OCI-LY7 (cell line): ENCODE results near the gene EZH1. TPM values are rescaled to one million over a fixed set of nuclear protein-coding genes. Genes with fewer than 3 reads are reported as not detected.
"Not testable (repeated sequence)": the region's sequence is repeated elsewhere in the genome, so short reads cannot be mapped to it uniquely, and the experiment has no call there.

ENCODE experiments used
- BruUV-seq: library from RNA; stranded (reverse); fragments of 400-500 nt; replicated peaks from 2 replicates; lab custom pipeline; 2021; lab: Mats Ljungman, UMichigan
- CTCF ChIA-PET: fragments of 300-600 bp; sonication (Branson Sonifier 250); formaldehyde crosslinking; loops from one replicate; lab custom pipeline; 2022; ENCODE audit warnings: antibody characterized with exemption; ENCODE audit not compliant: unreplicated experiment; lab: Charles Lee
- POLR2A ChIA-PET: fragments of 300-600 bp; sonication (Branson Sonifier 250); formaldehyde crosslinking; loops from one replicate; lab custom pipeline; 2022; ENCODE audit warnings: antibody characterized with exemption; lab: Charles Lee
- DNase-seq: peaks from one replicate; pipeline ENCODE4 v3.0.0-alpha.2; 2015; ENCODE audit warnings: low spot score
- H2AFZ ChIP-seq: fragments of 200-600 bp; sonication (generic), shearing (Covaris generic); 2 replicates; pipeline ENCODE4 v1.6.1; 2014; ENCODE audit warnings: mild to moderate bottlenecking, antibody characterized with exemption, low read length, moderate library complexity
- H3K27ac ChIP-seq: fragments of 200-600 bp; sonication (generic); 2 replicates; pipeline ENCODE4 v1.5.1; 2014; ENCODE audit warnings: mixed run types, low read depth, mild to moderate bottlenecking, moderate library complexity, low read length, inconsistent platforms; ENCODE audit not compliant: poor library complexity, severe bottlenecking
- H3K36me3 ChIP-seq: fragments of 200-600 bp; sonication (generic); 2 replicates; pipeline ENCODE4 v1.6.1; 2014; ENCODE audit warnings: mild to moderate bottlenecking, antibody characterized with exemption, low read length, moderate library complexity, mixed read lengths; ENCODE audit not compliant: insufficient read depth
- H3K4me1 ChIP-seq: fragments of 200-600 bp; sonication (generic); 2 replicates; pipeline ENCODE4 v1.5.1; 2014; ENCODE audit warnings: mild to moderate bottlenecking, low read length; ENCODE audit not compliant: insufficient read depth, poor library complexity, severe bottlenecking
- H3K4me2 ChIP-seq: fragments of 200-600 bp; sonication (generic); 2 replicates; pipeline ENCODE4 v1.6.1; 2014; ENCODE audit warnings: mild to moderate bottlenecking, low read length
- H3K4me3 ChIP-seq: fragments of 200-600 bp; sonication (generic); 2 replicates; pipeline ENCODE4 v1.5.1; 2014; ENCODE audit warnings: mild to moderate bottlenecking, low read depth, low read length; ENCODE audit not compliant: poor library complexity, severe bottlenecking
- H3K79me2 ChIP-seq: fragments of 200-600 bp; sonication (generic); 2 replicates; pipeline ENCODE4 v1.6.1; 2016; ENCODE audit warnings: low read depth, mild to moderate bottlenecking, low read length, moderate library complexity, mixed read lengths; ENCODE audit not compliant: insufficient read depth
- H3K9me2 ChIP-seq: fragments of 200-600 bp; sonication (generic); 2 replicates; pipeline ENCODE4 v1.6.1; 2016; ENCODE audit warnings: mild to moderate bottlenecking, low read length, mixed read lengths; ENCODE audit not compliant: insufficient read depth
- H3K9me3 ChIP-seq: fragments of 200-600 bp; sonication (generic); 2 replicates; pipeline ENCODE4 v1.6.1; 2014; ENCODE audit warnings: mild to moderate bottlenecking, mixed run types, low read length, mixed read lengths
- H4K20me1 ChIP-seq: fragments of 200-600 bp; sonication (generic); 2 replicates; pipeline ENCODE4 v1.6.1; 2014; ENCODE audit warnings: mild to moderate bottlenecking, antibody characterized with exemption, low read length, moderate library complexity, mixed read lengths; ENCODE audit not compliant: insufficient read depth
- CTCF ChIP-seq: fragments of 200-600 bp; sonication (generic); conservative IDR thresholded peaks from 2 replicates; pipeline ENCODE4 v1.5.1; 2014; ENCODE audit warnings: mild to moderate bottlenecking, antibody characterized with exemption, low read length, moderate library complexity, mixed read lengths
- EZH2phosphoT487 ChIP-seq: fragments of 200-600 bp; sonication (generic); IDR thresholded peaks from 2 replicates; pipeline ENCODE4 v1.6.1; 2018; ENCODE audit warnings: low read depth, borderline replicate concordance, mild to moderate bottlenecking, mixed run types, antibody characterized with exemption, low read length, moderate library complexity, mixed read lengths
- intact Hi-C: fragments of 100-400 bp; cut with micrococcal nuclease; formaldehyde crosslinking; loops from one replicate; pipeline ENCODE4 v1.10.0; 2022; ENCODE audit not compliant: unreplicated experiment
- total RNA-seq, 2 experiments: library from RNA; depleted of rRNA in 1 of 2; stranded (reverse); fragments of >200 nt in 1 of 2; shearing (Covaris generic) in 1 of 2; gene quantifications; 2 replicates each; pipeline ENCODE4 v1.2.3, GENCODE V29; 2014 to 2022

Gene EZH1
- total RNA-seq, 2 experiments from 2014 or later: 57.1 to 62.4 TPM

- Histone ChIP-seq H3K36me3 (peaks cover 4% of the 10 kb centered on the region; the same call in 1 of the 2 replicates), H3K79me2 (peaks cover 19% of the 10 kb centered on the region), H3K4me1 (peaks cover 25% of the 10 kb centered on the region), H4K20me1 (no peaks in the 10 kb centered on the region), H3K4me2 (peak overlapping the region; percentile 83), H3K9me3 (no peaks in the 10 kb centered on the region), H2AFZ (peak overlapping the region; percentile 96; the same call in 1 of the 2 replicates), H3K27ac (peak overlapping the region; percentile 69), H3K9me2 (no peaks in the 10 kb centered on the region), H3K4me3 (peak overlapping the region; percentile 75)
- TF ChIP-seq CTCF (0 out of 2 replicates have a peak, but pooled peaks have one; percentile 52), EZH2phosphoT487 (no peak)
- BruUV-seq: no TSS peak
- ChIA-PET POLR2A (interaction anchor here (1.2 kb wide), 1 partner anchor 9 kb away, joined by 4 read pairs; no protein-coding TSS in a partner anchor), CTCF (no interaction called here)
- intact Hi-C loops: no loop called here
- DNase-seq: peak; percentile 81
These were observed 496 bp downstream of the EZH1 start for GRCh38 chr17:42744283-42744805.

DNA sequence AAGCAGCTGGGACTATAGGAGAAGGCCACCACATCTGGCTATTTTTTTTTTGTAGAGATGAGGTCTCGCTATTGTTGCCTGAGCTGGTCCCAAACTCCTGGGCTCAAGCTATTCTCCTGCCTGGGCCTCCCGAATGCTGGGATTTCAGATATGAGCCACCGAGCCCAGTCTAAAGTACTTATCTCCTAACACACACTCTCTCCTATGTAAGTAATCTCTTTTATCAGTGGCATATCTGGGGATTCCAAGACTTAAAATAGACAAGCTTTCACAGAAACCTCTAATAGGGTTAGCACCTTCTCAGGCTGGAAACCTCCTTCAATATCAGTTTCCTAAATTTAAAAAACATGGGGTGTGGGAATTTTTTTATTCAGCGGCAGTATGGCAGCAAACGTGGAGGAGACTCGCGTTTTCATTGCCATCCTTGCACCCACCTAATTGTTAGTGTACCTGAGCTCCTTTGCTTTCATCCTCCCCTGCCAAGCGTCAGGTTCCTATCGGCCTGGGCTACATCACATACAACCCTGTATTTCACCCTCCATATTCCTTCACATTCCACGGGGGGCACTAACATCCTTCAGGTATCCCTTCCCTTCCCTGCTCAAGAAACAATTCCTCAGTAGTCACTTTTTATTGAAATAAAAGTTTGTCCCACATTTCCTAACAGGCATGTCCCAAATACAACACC, 1.1 kb downstream of the EZH1 start:
- DNase-seq: no peak
- intact Hi-C loops: no loop called here
- no TSS peak for BruUV-seq
- Histone ChIP-seq H3K79me2 (peaks cover 19% of the 10 kb centered on the region), H3K4me1 (peaks cover 25% of the 10 kb centered on the region), H3K4me3 (peak overlapping the region; percentile 75), H4K20me1 (no peaks in the 10 kb centered on the region), H3K9me3 (no peaks in the 10 kb centered on the region), H3K36me3 (peaks cover 4% of the 10 kb centered on the region; the same call in 1 of the 2 replicates), H3K4me2 (peak overlapping the region; percentile 83), H2AFZ (peak overlapping the region; percentile 96; the same call in 1 of the 2 replicates), H3K9me2 (no peaks in the 10 kb centered on the region), H3K27ac (peak overlapping the region; percentile 69)
- POLR2A ChIA-PET: interaction anchor here (0.6 to 1.2 kb wide), 6 partner anchors 8 to 385 kb away, joined by 3 to 5 read pairs (median 3); partner anchors contain the start of gene G6PC1
- TF ChIP-seq CTCF: no peak; the same call in none of the 2 replicates
- no peak for TF ChIP-seq EZH2phosphoT487
- CTCF ChIA-PET: no interaction called here

DNA sequence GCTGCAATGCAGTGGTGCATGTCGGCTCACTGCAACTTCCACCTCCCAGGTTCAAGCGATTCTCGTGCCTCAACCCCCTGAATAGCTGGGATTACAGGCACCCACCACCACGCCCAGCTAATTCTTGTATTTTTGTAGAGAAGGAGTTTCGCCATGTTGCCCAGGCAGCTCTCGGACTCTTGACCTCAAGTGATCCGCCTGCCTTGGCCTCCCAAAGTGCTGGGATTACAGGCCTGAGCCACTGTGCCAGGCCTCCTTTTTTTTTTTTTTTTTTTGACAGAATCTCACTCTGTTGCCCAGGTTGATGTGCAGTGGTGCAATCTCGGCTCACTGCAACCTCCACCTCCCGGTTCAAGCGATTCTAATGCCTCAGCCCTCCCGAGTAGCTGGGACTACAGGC, 1.9 kb downstream of the EZH1 start:
- H2AFZ ChIP-seq, CTCF ChIA-PET, H3K9me2 ChIP-seq, intact Hi-C loops, H4K20me1 ChIP-seq, H3K27ac ChIP-seq, H3K9me3 ChIP-seq, BruUV-seq, H3K36me3 ChIP-seq, H3K4me3 ChIP-seq, DNase-seq: not testable (repeated sequence)
- POLR2A ChIA-PET: interaction anchor here (0.7 to 1.1 kb wide), 4 partner anchors 9 to 255 kb away, joined by 3 read pairs; partner anchors contain the start of gene G6PC1
- Histone ChIP-seq H3K79me2 (peaks cover 19% of the 10 kb centered on the region), H3K4me1 (peaks cover 25% of the 10 kb centered on the region), H3K4me2 (peak overlapping the region; percentile 83)
